ENCODE results near the gene KCNIP4.
"Not testable (repeated sequence)": the region's sequence is repeated elsewhere in the genome, so short reads cannot be mapped to it uniquely, and the experiment has no call there.

KCNIP4 gene

DNA sequence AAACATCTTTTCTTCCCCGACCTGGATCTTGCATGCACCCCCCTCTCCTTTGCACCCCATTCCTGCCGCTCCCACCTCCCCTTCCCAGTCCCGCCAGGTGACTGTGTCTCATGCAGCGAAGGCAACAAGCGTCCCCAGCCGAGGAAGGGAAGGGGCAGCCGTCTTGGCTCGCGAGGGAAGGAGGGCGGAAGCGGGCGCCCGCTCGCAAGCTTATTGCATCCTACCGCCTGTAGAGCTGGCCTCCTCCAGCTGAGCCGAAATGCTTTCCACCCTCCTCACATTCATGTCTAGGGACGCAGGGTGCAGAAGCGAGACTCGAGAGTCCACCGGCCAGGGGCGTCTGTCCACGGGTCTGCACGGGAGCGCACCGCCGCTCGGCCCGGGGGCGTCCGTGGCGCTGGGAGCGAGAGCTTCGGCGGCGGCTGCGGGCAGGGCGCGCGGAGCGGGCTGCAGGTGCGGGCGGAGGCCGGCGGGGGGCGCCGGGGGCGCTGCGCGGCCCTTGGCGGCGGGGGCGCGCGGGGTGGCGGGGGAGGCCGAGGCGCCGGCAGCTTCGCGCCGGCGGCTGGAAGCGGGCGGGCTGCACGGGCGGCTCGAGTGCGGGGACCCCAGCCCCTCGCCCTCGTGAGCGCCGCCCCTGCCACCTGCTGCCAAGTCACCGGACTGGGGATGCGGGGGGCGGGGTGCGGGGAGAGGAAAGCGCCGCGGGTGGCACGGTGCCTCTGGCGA lies at the start of gene KCNIP4:
KCNIP4 (minus strand) TSS at position 426 of the 726 bp plus-strand sequence.
- DNase-seq (ENCODE audit: low read depth, low spot score), result peak; percentile 28

GRCh38 chr4:21996618-21997017 lies 48.0 kb upstream of the KCNIP4 start:
- not testable (repeated sequence) for DNase-seq (ENCODE audit: low read depth, low spot score)

DNA sequence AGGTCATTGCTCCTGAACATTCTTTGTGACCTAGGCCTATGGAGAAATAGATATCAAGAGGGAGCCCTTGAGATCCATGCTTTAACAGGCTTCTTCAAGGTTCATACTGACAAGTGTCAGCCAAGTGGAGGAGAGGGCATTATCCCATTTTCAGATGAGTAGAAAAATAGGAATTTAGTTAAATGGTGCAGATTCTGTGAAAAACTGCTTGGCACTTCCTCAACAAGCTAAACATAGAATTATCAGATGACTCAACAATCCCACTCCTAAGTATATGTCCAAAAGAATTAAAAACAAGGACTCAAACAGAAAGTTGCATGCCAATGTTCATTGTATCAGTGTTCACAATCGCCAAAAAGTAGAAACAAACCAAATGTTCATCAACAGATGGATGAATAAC lies 43.8 kb upstream of the KCNIP4 start:
- no peak for DNase-seq (ENCODE audit: low read depth, low spot score)

DNA sequence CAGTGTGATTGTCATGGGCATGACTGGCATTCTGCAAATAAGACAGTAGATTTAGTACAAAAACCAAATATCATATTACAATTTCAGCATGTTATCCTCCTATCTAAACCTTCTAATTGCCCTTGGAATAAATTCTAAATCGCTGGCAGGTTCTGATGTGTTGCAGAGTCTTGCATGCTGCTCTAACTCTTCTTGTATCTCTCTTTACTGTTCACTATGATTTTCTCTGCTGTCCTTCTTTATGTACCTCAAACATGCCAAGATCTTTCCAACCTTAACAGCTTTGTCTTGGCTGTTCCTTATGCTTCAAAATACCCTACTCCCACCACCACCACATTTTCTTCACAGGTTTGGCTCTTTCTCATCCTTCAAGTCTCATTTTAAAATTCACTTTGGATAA lies 43.0 kb upstream of the KCNIP4 start:
- no peak for DNase-seq (ENCODE audit: low read depth, low spot score)

- no peak for DNase-seq (ENCODE audit: low read depth, low spot score)
Observed at GRCh38 chr4:21991050-21991449, 42.5 kb upstream of the KCNIP4 start.

DNA sequence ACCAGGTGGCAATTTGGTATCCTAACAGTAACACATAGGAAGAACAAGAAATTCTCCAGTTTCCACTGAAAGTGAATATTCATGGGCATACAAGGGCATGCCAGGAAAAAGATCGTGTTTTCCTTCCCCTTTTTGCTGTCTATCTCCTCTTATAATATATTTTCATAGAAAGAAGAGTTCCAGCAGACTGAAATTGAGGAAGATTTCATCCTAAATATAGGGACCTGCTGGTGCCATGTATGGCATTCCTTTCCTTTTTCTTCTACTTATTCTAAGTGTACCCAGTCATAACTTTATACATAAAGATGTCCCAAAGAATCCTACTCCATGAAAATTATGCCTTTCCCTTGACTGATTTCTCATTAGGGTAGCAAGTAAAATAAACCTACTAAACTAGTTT lies 40.8 kb upstream of the KCNIP4 start:
- no peak for DNase-seq (ENCODE audit: low read depth, low spot score)

GRCh38 chr4:21986307-21986706 lies 37.7 kb upstream of the KCNIP4 start:
- DNase-seq (ENCODE audit: low read depth, low spot score), result no peak

GRCh38 chr4:21982087-21982486 lies 33.5 kb upstream of the KCNIP4 start:
- no peak for DNase-seq (ENCODE audit: low read depth, low spot score)

GRCh38 chr4:21979196-21979595 lies 30.6 kb upstream of the KCNIP4 start:
- no peak for DNase-seq (ENCODE audit: low read depth, low spot score)

- no peak for DNase-seq (ENCODE audit: low read depth, low spot score)
Observed at GRCh38 chr4:21976166-21976565, 27.6 kb upstream of the KCNIP4 start.

- no peak for DNase-seq (ENCODE audit: low read depth, low spot score)
Observed at GRCh38 chr4:21973850-21974249, 25.3 kb upstream of the KCNIP4 start.

- no peak for DNase-seq (ENCODE audit: low read depth, low spot score)
Observed at GRCh38 chr4:21964762-21965319, 16.3 kb upstream of the KCNIP4 start.

- no peak for DNase-seq (ENCODE audit: low read depth, low spot score)
Observed at GRCh38 chr4:21962691-21963090, 14.1 kb upstream of the KCNIP4 start.

GRCh38 chr4:21960793-21961192 lies 12.2 kb upstream of the KCNIP4 start:
- DNase-seq (ENCODE audit: low read depth, low spot score), result no peak

DNA sequence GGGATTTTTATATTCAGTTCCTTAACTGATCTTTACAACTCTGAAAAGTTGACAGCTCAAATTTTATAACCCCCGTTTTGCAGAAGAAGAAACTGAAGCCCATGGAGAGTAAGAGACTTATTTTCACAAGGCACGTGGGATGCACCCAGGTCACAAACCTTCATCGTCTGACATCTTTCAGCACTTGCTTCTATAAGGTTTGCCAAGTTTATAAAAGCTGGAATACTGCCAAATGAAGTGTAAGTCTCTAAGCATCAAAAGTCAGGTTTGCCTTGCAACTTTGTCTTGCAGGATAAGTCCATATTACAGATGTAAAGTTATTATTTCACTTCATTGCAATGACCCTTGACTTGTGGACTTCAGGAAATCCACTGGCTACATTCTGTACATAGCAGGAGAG lies 6.3 kb upstream of the KCNIP4 start:
- DNase-seq (ENCODE audit: low read depth, low spot score), result no peak

- no peak for DNase-seq (ENCODE audit: low read depth, low spot score)
Observed at GRCh38 chr4:21953653-21954052, 5.1 kb upstream of the KCNIP4 start.

GRCh38 chr4:21952549-21952948 lies 4.0 kb upstream of the KCNIP4 start:
- no peak for DNase-seq (ENCODE audit: low read depth, low spot score)

DNA sequence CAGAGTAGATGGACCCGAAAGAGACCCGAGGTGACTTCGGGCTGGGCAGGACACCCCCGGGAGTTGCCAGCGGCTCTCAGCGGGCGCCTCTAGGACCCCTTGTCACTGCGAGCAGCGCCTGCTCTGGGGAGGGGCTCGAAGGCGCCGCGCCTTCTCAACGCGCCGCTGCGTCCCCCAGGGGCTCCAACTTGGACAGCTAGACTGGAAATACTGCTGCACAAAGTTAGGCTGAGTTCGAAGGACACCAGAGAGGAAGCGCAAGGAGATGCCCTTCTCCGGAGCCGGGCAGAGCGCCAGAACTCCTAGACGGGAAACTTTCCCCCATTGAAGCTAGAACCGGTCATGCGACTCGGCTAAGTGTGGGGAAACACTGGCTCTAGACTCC lies 493 bp upstream of the KCNIP4 start:
- DNase-seq (ENCODE audit: low read depth, low spot score), result peak; percentile 11

DNA sequence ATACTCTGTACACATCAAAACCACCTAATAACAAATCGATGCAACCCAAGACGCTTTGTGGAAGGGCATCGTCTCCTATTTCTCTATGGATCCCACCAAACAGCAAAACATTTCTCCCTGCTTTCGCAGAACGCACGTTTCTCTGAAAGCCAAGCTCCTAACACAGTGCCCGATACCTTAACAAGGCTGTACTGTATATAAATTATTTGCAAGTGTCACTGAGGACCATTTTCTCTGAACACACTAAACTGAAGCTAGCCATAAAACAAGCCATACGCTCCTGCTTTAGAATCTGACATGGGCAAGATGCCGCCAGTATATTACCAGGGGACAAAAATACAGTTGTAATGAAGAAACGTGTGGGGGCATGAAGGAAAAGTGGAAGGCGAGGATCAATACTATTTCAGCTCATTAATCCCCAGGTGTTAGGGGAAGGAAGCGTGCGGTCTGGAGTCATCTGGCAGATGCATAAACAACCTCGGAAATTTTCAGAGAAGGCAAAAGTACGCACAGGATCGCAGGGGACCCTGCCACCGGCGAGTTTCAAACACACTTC lies 703 bp downstream of the KCNIP4 start:
- DNase-seq (ENCODE audit: low read depth, low spot score), result no peak

DNA sequence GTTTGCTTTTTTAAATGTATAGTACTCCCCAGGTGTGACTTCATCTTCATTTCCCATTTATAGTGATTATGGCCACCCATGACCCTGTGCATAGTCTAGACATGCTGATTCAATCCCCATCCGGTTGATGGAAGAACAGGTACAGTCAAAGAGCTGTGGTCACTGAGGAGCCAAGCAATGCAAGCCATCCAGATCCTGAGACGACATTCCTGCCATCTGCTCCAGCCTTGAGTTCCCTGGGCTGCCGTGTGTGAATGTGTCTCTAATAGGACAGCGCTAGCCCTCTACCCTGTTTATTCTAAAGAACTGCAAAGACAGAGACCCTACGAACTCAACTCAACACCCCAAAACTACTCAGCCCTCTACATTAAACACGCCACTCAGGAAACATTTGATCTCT lies 1.7 kb downstream of the KCNIP4 start:
- no peak for DNase-seq (ENCODE audit: low read depth, low spot score)

DNA sequence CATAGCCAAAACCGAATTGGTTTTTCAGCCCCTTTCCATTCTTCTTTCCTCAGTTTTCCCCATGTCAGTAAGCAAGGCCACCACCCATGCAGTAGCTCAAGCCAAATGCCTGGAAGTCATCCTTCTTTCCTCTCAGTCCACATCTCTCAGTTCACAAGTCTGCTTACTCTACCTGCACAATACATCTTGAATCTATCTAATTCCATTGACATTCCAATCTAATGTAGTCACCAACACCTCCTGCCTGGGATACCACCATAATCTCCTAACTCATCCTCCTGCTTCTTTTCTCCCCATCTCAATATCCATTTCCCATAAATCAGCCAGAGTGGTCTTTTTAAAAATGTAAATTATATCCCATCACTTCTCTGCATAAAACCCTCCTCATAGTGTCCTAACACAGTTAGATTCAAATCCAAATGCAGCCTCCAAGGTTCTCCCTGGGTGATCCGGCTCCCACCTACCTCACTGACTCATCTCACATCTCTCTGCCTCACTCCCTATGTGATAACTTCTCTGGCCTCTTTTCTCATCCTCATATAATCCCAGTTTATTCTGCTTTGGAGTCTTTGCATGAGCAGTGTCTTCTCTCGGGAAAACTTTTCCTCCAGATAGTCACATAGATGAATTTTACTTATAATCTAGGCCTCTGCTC lies 26.9 kb downstream of the KCNIP4 start:
- DNase-seq (ENCODE audit: low read depth, low spot score), result no peak

DNA sequence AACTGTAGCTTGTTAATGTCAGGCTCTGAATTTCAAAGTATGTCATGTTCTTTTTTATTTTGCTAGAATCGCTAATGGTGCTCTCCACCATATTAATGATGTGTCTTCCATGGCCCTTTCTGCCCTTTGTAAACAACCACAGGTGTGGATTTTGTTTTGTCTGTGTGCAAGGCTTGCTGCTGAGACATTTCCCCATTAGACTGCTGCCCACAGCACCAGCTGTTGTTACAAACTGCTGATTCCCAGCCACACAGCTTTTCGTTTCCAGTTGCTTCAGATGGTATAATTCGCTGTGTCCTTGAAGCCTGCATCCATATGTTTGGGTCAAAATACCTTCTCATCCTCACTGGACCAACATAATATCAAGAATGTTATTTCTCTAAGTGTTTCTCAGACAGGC lies 32.8 kb downstream of the KCNIP4 start:
- no peak for DNase-seq (ENCODE audit: low read depth, low spot score)

- DNase-seq (ENCODE audit: low read depth, low spot score), result no peak
Observed at GRCh38 chr4:21901831-21902230, 46.7 kb downstream of the KCNIP4 start.
